OCI-LY7 (cell line): Measurements from ENCODE around the gene PRR5L.

ENCODE experiments used
- CTCF ChIP-seq: fragments of 200-600 bp; sonication (generic); conservative IDR thresholded peaks from 2 replicates; pipeline ENCODE4 v1.5.1; 2014; ENCODE audit warnings: mild to moderate bottlenecking, antibody characterized with exemption, low read length, moderate library complexity, mixed read lengths
- EZH2phosphoT487 ChIP-seq: fragments of 200-600 bp; sonication (generic); IDR thresholded peaks from 2 replicates; pipeline ENCODE4 v1.6.1; 2018; ENCODE audit warnings: low read depth, borderline replicate concordance, mild to moderate bottlenecking, mixed run types, antibody characterized with exemption, low read length, moderate library complexity, mixed read lengths

- no peak for TF ChIP-seq CTCF
- no peak for TF ChIP-seq EZH2phosphoT487
Measured at GRCh38 chr11:36408498-36409136, 112.5 kb downstream of the PRR5L start.
